Measurements from ENCODE around the gene FKBP9. TPM values are rescaled to one million over a fixed set of nuclear protein-coding genes. Genes with fewer than 3 reads are reported as not detected.
A peak's percentile ranks its signal among the peaks of the same experiment; 100 is the strongest.

Gene FKBP9
- total and polyA plus RNA-seq, 2 of the 4 experiments (the other 2 are of a cell fraction): 126 to 191 TPM

DNA sequence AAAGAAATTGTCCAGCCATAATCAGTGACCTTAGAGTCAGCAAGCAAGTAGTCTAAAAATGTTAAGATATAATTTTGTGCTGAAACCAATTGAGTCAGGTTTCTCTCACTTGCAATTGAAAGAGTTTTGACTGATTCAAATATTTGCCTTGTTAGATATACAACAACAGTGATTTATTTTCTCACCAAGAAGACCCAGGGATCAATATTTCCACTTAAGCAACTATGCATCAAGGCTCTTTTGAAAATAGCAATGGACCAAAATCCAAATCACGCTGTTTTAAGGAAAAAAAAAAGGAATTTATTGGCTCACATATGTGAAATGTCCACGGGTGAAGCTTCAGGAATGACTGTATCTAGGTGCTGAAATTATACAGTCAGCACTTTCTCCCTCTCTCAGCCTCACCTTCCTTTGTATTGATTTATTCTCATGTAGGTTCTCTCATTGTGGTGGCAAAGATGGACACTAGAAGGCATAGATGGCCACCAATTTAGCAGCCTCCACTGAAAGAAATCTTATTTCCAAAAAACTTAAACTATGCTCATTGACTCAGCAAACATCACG, 9.7 kb upstream of the FKBP9 start:
- Histone ChIP-seq H3K36me3 (ENCODE audit: control insufficient read depth, insufficient read depth, low read length) (no peaks in the 10 kb centered on the region), H3K4me3 (ENCODE audit: insufficient read depth, low read depth, low read length) (no peak overlapping the region), H2BK20ac (ENCODE audit: low read depth, low read length) (no peak overlapping the region), H3K14ac (replicated peaks; ENCODE audit: low read depth, low read length) (no peak overlapping the region), H3K9me1 (ENCODE audit: insufficient read depth, low read length) (no peaks in the 10 kb centered on the region), H2BK5ac (ENCODE audit: low read depth, low read length, poor library complexity, severe bottlenecking) (no peak overlapping the region), H3K27me3 (ENCODE audit: control insufficient read depth, insufficient read depth, low read length) (no peaks in the 10 kb centered on the region), H3K4me2 (ENCODE audit: low read depth, low read length) (no peak overlapping the region), H2AFZ (replicated peaks; ENCODE audit: low read length, poor library complexity) (no peak overlapping the region), H3K23ac (ENCODE audit: low read depth, low read length) (no peak overlapping the region), H4K8ac (ENCODE audit: low read depth in 2 of 2, low read length in 2 of 2) (no peak overlapping the region), H2BK120ac (ENCODE audit: low read depth, low read length) (no peak overlapping the region), H3K18ac (ENCODE audit: low read depth, low read length) (no peak overlapping the region), H2BK15ac (ENCODE audit: low read depth, low read length) (no peak overlapping the region), H3K4me1 (ENCODE audit: control insufficient read depth, insufficient read depth, low read length) (no peaks in the 10 kb centered on the region), H3K9me3 (ENCODE audit: control insufficient read depth, insufficient read depth, low read length) (peaks cover 9% of the 10 kb centered on the region), H4K20me1 (ENCODE audit: insufficient read depth, low read length) (no peaks in the 10 kb centered on the region), H3K27ac (ENCODE audit: insufficient read depth, low read length) (no peak overlapping the region), H3K79me1 (ENCODE audit: low read depth in 1 of 2, low read length in 2 of 2) (peaks cover 0 to 3% of the 10 kb centered on the region in 2 experiments; a peak in 1 of 4 replicates), H3K9ac (ENCODE audit: low read depth, low read length) (no peak overlapping the region), H4K91ac (ENCODE audit: insufficient read depth, low read depth, low read length) (no peak overlapping the region), H4K5ac (ENCODE audit: low read depth, low read length) (no peak overlapping the region), H2AK5ac (ENCODE audit: low read depth, low read length) (no peak overlapping the region), H3K4ac (ENCODE audit: low read depth, low read length) (no peak overlapping the region), H2AK9ac (replicated peaks; ENCODE audit: low read depth, low read length, poor library complexity) (no peak overlapping the region), H3K56ac (ENCODE audit: extremely low read depth, insufficient read depth, low read length) (no peak overlapping the region)
- WGBS, 2 experiments (ENCODE audit: extremely low coverage in 2 of 2, insufficient read length in 1 of 2): no CpG with 5 or more reads among the region's 3 CpGs
- POLR2A ChIA-PET (ENCODE audit: unreplicated experiment): no interaction called here
- ATAC-seq (ENCODE audit: low read depth): no peak
- in situ Hi-C loops (cut with MboI; ENCODE audit: low sequenced_read_pairs) (no loop called here), intact Hi-C loops (cut with micrococcal nuclease) (no loop called here), dilution Hi-C loops (cut with HindIII; ENCODE audit: low sequenced_read_pairs, unreplicated experiment) (no loop called here)
- CTCF ChIA-PET: interaction anchor here (0.6 kb wide), 2 partner anchors 17 to 776 kb away, joined by 3 to 6 read pairs; no protein-coding TSS in a partner anchor
- no TSS peak for BruUV-seq (replicated peaks)
- peak; percentile 56 for TF ChIP-seq MAFK (IDR thresholded peaks at IDR 0.05; ENCODE audit: low read depth, low read length)
- TF ChIP-seq RCOR1 (IDR thresholded peaks at IDR 0.05; ENCODE audit: insufficient replicate concordance, low read length): no peak
- no peak for DNase-seq
